Neural progenitor cell (in vitro differentiated cells): ENCODE measurements around the gene KCNH6.

Experiments used
- EZH2 ChIP-seq: fragments of 200-600 bp; sonication (generic); IDR thresholded peaks from 2 replicates; pipeline ENCODE4 v1.6.1; 2017; ENCODE audit warnings: antibody characterized with exemption, mild to moderate bottlenecking, moderate library complexity
- EZH2phosphoT487 ChIP-seq: fragments of 200-600 bp; sonication (generic); IDR thresholded peaks from 2 replicates; pipeline ENCODE4 v1.6.1; 2017; ENCODE audit warnings: antibody characterized with exemption
- TF ChIP-seq, protein P1 (sequence below): fragments of 200-600 bp; sonication (generic); IDR thresholded peaks from 2 replicates; pipeline ENCODE4 v1.5.1; 2017; ENCODE audit warnings: antibody characterized with exemption, mild to moderate bottlenecking

DNA sequence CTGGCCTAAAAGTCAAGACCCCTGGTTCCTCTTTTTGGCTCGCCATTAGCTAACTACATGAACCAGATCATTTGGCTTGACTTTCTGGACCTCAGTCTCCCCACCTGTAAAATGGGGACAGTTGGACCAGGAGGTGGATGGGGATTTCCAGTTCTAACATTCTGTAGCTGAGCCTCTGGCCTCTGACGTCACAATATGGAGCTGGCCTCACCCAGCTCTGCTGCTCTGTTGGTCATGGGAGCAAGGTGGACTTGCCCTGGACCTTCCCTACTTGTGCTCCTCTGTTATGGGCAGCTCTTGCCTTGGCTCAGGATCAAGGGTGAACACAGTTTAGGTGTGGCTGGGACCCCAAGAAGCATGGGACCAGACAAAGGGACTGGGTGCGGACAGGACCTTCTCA, 16.5 kb upstream of the KCNH6 start:
- TF ChIP-seq, protein P1, sequence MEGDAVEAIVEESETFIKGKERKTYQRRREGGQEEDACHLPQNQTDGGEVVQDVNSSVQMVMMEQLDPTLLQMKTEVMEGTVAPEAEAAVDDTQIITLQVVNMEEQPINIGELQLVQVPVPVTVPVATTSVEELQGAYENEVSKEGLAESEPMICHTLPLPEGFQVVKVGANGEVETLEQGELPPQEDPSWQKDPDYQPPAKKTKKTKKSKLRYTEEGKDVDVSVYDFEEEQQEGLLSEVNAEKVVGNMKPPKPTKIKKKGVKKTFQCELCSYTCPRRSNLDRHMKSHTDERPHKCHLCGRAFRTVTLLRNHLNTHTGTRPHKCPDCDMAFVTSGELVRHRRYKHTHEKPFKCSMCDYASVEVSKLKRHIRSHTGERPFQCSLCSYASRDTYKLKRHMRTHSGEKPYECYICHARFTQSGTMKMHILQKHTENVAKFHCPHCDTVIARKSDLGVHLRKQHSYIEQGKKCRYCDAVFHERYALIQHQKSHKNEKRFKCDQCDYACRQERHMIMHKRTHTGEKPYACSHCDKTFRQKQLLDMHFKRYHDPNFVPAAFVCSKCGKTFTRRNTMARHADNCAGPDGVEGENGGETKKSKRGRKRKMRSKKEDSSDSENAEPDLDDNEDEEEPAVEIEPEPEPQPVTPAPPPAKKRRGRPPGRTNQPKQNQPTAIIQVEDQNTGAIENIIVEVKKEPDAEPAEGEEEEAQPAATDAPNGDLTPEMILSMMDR = no peak
- TF ChIP-seq EZH2 = no peak
- no peak for TF ChIP-seq EZH2phosphoT487
